Mesodermal cell (in vitro differentiated cells): Measurements from ENCODE around the gene CYB561.
"Not testable (repeated sequence)": the region's sequence is repeated elsewhere in the genome, so short reads cannot be mapped to it uniquely, and the experiment has no call there.

Source experiments
- H3K27ac ChIP-seq: 2 replicates; pipeline ENCODE4 v1.7.0; 2013; ENCODE audit warnings: mild to moderate bottlenecking, low read depth, low read length, moderate library complexity; ENCODE audit not compliant: severe bottlenecking
- H3K36me3 ChIP-seq: 2 replicates; pipeline ENCODE4 v1.7.1; 2013; ENCODE audit warnings: mild to moderate bottlenecking, low read length, moderate library complexity; ENCODE audit not compliant: control insufficient read depth, insufficient read depth
- H3K4me1 ChIP-seq: one replicate; pipeline ENCODE4 v1.7.1; 2013; ENCODE audit warnings: mild to moderate bottlenecking, low read length; ENCODE audit not compliant: insufficient read depth, control insufficient read depth, poor library complexity, severe bottlenecking
- H3K4me3 ChIP-seq: 2 replicates; pipeline ENCODE4 v1.7.0; 2013; ENCODE audit warnings: low read length, control low read depth, mild to moderate bottlenecking; ENCODE audit not compliant: insufficient read depth, poor library complexity, severe bottlenecking; ENCODE audit errors: extremely low read depth
- H3K9me3 ChIP-seq: 2 replicates; pipeline ENCODE4 v1.7.1; 2013; ENCODE audit warnings: mild to moderate bottlenecking, low read length, moderate library complexity; ENCODE audit not compliant: control insufficient read depth
- WGBS, 2 experiments: methylation state at CpG; one replicate each; pipeline ENCODE4 v1.1.5; 2013; ENCODE audit warnings: missing lambda C conversion rate in 2 of 2; ENCODE audit not compliant: insufficient coverage in 2 of 2; 5-methylcytosine and 5-hydroxymethylcytosine counted together

Gene CYB561

GRCh38 chr17:63478814-63479494, 32.8 kb upstream of the CYB561 start:
- H3K4me1 ChIP-seq, result peaks cover 29% of the 10 kb centered on the region
- H3K36me3 ChIP-seq, result no peaks in the 10 kb centered on the region
- H3K9me3 ChIP-seq, result no peaks in the 10 kb centered on the region
- no peak overlapping the region for H3K4me3 ChIP-seq
- WGBS, 2 experiments, result 45 to 47% methylated on average over 15 to 16 of the region's 16 CpGs
- H3K27ac ChIP-seq, result no peak overlapping the region

DNA sequence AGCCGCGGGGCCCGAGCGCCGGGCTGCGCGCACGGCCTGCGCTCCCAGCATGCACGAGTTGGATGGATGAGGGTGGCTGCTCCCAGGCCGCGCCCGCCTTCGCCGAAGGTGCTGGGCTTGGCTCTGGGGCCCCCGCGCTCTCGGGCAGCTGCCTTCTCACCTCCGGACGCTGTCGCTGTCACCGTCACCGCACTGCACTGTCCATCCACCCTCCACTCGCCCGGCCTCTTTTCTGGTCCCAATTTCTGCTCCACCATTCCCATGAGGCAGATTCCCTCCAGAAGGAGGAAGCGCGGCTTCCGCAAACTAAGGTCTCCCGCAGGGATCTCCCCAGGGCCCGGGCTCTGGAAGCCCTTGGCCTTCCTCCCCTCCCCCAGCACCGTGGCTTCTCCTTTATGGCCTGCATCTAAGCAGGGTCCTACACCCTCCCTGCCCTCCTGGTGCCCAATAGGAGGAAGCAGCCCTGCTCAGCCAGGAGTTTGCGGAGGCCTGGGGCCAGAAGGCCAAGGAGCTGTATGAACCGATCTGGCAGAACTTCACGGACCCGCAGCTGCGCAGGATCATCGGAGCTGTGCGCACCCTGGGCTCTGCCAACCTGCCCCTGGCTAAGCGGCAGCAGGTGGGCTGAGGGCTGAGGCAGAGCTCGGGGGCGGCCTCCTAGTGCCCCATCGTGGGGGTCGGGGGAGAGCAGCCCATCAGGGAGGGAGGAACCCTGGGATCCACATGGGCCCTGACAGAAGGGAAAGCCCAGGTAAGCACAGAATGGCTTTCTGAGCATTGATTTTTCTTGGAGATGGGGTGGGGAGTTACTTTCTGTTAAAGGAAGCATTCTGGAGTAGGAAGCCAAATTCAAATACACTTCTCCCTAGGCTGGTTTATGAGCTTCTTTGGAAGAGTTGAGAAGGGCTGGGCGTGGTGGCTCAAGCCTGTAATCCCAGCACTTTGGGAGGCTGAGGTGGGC, 31.7 kb upstream of the CYB561 start:
- 9 to 16% methylated on average over 36 to 41 of the region's 44 CpGs for WGBS, 2 experiments
- Histone ChIP-seq H3K4me3 (peak overlapping the region; percentile 46), H3K9me3 (no peaks in the 10 kb centered on the region), H3K4me1 (peaks cover 29% of the 10 kb centered on the region), H3K36me3 (no peaks in the 10 kb centered on the region), H3K27ac (no peak overlapping the region)

DNA sequence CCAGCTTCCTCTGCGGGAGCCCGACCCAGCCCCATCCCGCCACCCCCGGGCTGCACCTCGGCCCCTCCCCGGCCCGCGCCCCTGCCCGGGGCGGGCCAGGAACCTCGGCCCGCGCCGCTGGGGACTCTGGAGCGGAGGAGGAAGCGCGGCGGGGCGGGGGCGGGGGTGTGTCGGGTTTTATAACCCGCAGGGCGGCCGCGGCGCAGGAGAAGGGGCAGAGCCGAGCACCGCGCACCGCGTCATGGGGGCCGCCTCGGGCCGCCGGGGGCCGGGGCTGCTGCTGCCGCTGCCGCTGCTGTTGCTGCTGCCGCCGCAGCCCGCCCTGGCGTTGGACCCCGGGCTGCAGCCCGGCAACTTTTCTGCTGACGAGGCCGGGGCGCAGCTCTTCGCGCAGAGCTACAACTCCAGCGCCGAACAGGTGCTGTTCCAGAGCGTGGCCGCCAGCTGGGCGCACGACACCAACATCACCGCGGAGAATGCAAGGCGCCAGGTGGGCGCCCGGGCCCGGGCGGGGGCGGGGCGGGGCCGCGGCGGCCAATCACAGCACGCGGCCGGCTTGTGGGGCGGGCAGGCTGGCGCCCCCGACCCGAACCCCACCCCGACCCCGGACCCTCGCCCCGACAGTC, 30.9 kb upstream of the CYB561 start, which contains the start of gene ACE:
Gene ACE, plus strand, starts transcription at position 208 of the 626 bp plus-strand sequence. Its CDS starts 34 bp downstream, at position 242.
- no peaks in the 10 kb centered on the region for H3K9me3 ChIP-seq
- WGBS, 2 experiments, result 0 to 1% methylated on average over 46 to 66 of the region's 78 CpGs
- peaks cover 29% of the 10 kb centered on the region for H3K4me1 ChIP-seq
- H3K27ac ChIP-seq, result no peak within 1 kb of the TSS
- H3K36me3 ChIP-seq, result no peaks in the 10 kb centered on the region
- peak within 1 kb of the TSS; percentile 46 for H3K4me3 ChIP-seq

DNA sequence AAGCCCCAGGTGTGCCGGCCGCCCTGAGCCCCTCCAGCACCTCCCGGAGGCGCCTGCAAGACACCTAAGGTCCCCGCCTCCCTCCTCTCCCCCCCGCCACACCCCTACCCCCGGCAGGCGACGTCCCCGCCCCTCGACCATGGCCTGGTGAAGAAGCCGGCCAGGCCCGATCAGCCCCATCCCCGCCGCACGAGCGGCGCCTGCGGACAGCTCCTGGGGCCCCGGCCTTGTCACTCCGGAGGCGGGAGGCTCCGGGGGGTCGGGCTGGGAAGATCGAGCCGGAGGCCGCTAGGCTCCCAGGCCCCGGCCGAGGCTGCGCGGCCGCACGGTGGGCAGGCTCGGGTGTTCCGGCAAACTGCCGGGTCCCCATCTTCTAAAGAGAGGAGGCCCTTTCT, 30.4 kb upstream of the CYB561 start:
- 1% methylated on average over 23 to 26 of the region's 36 CpGs for WGBS, 2 experiments
- peaks cover 29% of the 10 kb centered on the region for H3K4me1 ChIP-seq
- H3K36me3 ChIP-seq, result no peaks in the 10 kb centered on the region
- H3K4me3 ChIP-seq, result peak overlapping the region; percentile 46
- no peak overlapping the region for H3K27ac ChIP-seq
- no peaks in the 10 kb centered on the region for H3K9me3 ChIP-seq

- no peak overlapping the region for H3K27ac ChIP-seq
- H3K36me3 ChIP-seq, result no peaks in the 10 kb centered on the region
- H3K4me3 ChIP-seq, result peak overlapping the region; percentile 46
- no peaks in the 10 kb centered on the region for H3K9me3 ChIP-seq
- H3K4me1 ChIP-seq, result peaks cover 29% of the 10 kb centered on the region
- WGBS, 2 experiments, result 65 to 80% methylated on average over 14 to 15 of the region's 28 CpGs
These were observed 29.6 kb upstream of the CYB561 start for GRCh38 chr17:63475491-63476412.

GRCh38 chr17:63474586-63475460, 28.7 kb upstream of the CYB561 start:
- 85 to 90% methylated on average over 9 to 10 of the region's 10 CpGs for WGBS, 2 experiments
- Histone ChIP-seq H3K4me3 (no peak overlapping the region), H3K4me1 (peaks cover 29% of the 10 kb centered on the region), H3K36me3 (no peaks in the 10 kb centered on the region), H3K9me3 (no peaks in the 10 kb centered on the region), H3K27ac (no peak overlapping the region)

DNA sequence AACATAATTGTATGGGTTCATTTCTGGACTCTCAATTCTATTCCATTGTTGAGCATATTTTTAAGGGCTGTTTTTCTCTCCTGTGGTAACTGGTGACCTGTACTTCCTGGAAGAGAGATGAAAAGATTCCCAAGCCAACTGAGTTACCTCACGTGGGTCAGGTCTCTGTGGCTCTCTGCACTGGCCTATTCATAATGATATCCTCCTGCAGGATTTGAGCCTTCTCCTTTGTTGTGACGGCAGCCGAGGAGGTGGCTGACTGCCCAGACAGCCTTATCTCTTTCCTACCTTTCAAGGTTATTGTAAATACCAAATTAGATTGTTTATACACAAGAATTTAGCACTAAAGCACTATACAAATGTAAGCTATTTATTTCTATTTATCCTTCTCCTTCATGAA, 28.1 kb upstream of the CYB561 start:
- no peak overlapping the region for H3K27ac ChIP-seq
- no peaks in the 10 kb centered on the region for H3K9me3 ChIP-seq
- H3K4me1 ChIP-seq, result peaks cover 29% of the 10 kb centered on the region
- no peak overlapping the region for H3K4me3 ChIP-seq
- 75 to 83% methylated on average over 1 of the region's 3 CpGs for WGBS, 2 experiments
- H3K36me3 ChIP-seq, result no peaks in the 10 kb centered on the region

- H3K36me3 ChIP-seq, H3K9me3 ChIP-seq, H3K27ac ChIP-seq, H3K4me1 ChIP-seq, H3K4me3 ChIP-seq: not testable (repeated sequence)
- 91 to 92% methylated on average over 6 of the region's 6 CpGs for WGBS, 2 experiments
These were observed 22.0 kb upstream of the CYB561 start for GRCh38 chr17:63468099-63468498.

GRCh38 chr17:63464691-63465236, 18.7 kb upstream of the CYB561 start:
- H3K36me3 ChIP-seq, result no peaks in the 10 kb centered on the region
- H3K4me3 ChIP-seq, result no peak overlapping the region
- peaks cover 4% of the 10 kb centered on the region for H3K4me1 ChIP-seq
- H3K27ac ChIP-seq, result no peak overlapping the region
- no peaks in the 10 kb centered on the region for H3K9me3 ChIP-seq
- WGBS, 2 experiments, result 95% methylated on average over 3 of the region's 4 CpGs; no CpG with 5 or more reads in 1 of the 2 experiments
